NCI-H748 treated with DMSO at 0.1 percent for 48 hours (cell line): ENCODE data around the gene ZBTB11.
"Not testable (repeated sequence)": the region's sequence is repeated elsewhere in the genome, so short reads cannot be mapped to it uniquely, and the experiment has no call there.

Source experiments
- DNase-seq: peaks from one replicate; lab custom pipeline; 2025; lab: John Stamatoyannopoulos, UW

ZBTB11 gene

GRCh38 chr3:101691685-101692671, 15.0 kb upstream of the ZBTB11 start:
- not testable (repeated sequence) for DNase-seq

DNA sequence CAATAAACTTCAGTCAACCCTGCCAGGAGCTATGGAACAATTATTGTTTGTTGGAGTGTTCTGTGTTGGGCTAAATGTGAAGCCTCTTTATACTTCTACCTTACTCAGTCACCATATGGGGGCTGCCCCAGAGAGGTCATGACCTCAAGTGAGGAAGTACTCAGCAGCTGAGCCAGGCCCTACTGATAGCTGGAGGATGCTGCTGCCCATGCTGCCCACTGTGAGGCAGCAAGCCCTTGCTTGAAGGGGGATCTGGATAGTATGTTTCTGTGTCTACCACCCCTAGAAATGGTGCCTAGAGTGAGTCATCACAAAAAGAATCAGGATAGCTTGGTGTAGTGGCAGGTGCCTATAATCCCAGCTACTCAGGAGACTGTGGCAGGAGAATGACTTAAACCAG, 14.0 kb upstream of the ZBTB11 start:
- DNase-seq: no peak

- no peak for DNase-seq
Observed at GRCh38 chr3:101689286-101689685, 12.4 kb upstream of the ZBTB11 start.

DNA sequence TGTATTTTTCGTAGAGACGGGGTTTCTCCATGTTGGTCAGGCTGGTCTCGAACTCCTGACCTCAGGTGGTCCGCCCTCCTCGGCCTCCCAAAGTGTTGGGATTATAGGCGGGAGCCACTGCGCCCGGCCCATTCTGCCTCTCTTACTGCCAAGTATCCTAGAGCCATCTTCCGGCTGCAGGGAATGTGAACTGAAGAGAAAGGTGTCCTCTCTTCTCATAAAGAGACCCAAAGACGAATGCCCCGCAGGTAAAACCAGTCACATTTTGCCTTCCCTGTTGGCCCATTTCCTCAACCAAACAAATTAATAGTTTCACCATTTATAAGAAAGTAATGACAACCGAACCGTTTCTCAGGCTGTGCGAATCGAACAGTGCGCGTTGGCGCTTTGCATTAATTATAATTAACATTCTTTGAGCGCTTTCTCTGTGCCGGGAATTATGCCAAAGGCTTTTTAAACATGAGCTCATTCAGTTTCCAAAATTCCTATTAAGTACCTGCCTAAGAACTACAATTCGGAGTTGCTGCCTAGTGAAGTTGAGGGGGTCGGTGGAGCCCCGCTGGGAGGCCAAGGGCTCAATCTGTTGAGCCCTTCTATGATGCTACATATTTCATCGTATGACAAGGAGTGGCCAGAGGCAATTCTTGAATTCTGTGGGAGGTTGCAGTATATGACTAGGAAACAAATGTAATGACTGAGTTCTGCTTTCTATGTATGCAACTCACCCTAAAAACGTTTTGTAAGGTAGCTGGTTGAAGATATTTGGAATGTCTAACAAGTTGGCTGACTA, 10.4 kb upstream of the ZBTB11 start:
- no peak for DNase-seq

- DNase-seq: no peak
Observed at GRCh38 chr3:101685870-101686307, 9.0 kb upstream of the ZBTB11 start.

- no peak for DNase-seq
Observed at GRCh38 chr3:101685050-101685400, 8.1 kb upstream of the ZBTB11 start.

DNA sequence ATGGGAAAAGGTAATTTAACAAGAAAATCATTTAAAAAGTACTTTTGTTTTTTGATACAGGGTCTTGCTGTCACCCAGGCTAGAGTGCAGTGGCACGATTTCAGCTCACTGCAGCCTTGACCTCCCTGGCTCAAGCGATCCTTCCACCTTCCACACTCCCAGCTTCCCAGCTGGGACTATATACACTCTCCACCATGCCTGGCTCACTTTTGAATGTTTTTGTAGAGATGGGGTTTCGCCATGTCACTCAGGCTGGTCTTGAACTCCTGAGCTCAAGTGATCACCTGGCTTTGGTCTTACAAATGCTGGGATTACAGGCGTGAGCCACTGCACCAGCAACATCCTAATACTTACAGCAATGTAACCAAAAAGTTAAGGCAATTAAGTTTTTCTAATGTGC, 3.5 kb upstream of the ZBTB11 start:
- DNase-seq: no peak

GRCh38 chr3:101678837-101679236, 1.9 kb upstream of the ZBTB11 start:
- not testable (repeated sequence) for DNase-seq

- no peak for DNase-seq
Observed at GRCh38 chr3:101677436-101678286, 729 bp upstream of the ZBTB11 start.

DNA sequence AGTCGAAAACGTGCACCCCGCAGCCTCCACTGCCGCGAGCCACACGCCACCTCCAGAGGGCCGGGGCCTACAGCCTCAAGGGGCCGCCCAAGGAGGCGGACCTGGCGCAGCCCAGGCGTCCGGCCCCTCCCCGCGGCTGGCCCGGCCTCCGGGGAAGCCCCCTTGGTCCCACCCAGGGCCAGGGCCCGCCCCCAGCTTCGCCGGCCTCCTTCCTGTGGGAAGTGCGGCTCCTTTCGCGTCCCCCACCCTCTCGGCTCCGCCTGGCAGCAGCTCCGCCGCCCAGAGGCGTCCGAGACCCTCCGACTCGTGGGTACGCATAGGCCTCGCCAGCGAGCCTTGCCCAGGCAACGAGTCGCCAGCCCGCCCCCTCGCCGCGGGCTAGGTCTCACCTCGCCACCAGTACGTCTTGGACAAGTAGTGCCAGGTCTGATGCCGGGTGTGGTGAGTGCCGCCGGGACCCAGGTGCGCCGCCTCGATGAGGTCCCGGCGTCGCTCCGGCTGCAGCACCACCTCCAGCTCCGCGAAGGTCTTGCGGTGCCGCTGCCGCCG, 642 bp downstream of the ZBTB11 start:
- DNase-seq: no peak

GRCh38 chr3:101675709-101676215, 1.2 kb downstream of the ZBTB11 start:
- DNase-seq: no peak

GRCh38 chr3:101674518-101674917, 2.4 kb downstream of the ZBTB11 start:
- no peak for DNase-seq

DNA sequence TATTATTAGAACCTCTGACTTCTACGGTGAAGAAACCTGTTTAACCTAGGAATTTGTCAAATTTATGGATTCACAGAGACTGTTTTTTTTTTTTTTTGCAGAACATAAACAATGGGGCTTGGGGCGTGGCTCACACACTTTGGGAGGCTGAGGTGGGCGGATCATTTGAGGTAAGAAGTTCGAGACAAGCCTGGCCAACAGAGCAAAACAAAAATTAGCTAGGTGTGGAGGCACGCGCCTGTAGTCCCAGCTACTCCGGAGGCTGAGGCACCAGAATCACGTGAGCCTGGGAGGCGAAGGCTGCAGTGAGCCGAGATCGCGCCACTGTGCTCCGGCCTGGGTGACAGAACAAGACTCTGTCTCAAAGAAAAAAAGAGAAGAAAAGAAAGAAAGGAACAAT, 3.0 kb downstream of the ZBTB11 start:
- DNase-seq: no peak

GRCh38 chr3:101671014-101671413, 5.9 kb downstream of the ZBTB11 start:
- no peak for DNase-seq

DNA sequence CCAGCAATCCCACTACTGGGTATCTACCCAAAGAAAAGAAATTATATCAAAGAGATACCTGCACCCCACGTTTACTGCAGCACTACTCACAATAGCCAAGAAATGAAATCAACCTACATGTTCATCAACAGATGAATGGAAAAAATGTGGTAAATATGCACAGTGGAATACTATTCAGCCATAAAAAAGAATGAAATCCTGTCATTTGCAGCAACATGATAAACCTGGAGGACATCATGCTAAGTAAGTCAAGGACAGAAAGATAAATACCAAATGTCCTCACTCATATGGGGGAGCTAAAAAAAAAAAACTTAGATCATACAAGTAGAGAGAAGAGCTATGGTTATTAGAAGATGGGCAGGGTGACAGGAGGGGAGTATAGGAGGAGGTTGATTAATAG, 9.1 kb downstream of the ZBTB11 start:
- DNase-seq: no peak

DNA sequence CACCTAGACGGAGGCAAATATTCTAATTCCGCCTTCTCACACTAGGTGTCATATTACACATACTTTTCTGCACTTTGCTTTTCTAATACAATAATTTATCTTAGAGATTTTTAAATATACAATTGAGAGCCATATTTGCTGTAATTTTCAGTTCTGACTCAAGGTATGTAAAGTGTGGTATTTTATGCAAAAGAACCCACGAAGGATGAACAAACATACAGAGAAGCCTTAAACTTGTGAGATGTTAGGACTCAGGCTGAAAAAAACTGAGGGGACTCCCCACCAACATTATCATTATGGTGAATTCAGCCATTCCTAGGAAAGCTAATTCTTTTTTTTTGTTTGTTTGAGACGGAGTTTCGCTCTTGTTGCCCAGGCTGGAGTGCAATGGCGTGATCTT, 9.6 kb downstream of the ZBTB11 start:
- DNase-seq: no peak

DNA sequence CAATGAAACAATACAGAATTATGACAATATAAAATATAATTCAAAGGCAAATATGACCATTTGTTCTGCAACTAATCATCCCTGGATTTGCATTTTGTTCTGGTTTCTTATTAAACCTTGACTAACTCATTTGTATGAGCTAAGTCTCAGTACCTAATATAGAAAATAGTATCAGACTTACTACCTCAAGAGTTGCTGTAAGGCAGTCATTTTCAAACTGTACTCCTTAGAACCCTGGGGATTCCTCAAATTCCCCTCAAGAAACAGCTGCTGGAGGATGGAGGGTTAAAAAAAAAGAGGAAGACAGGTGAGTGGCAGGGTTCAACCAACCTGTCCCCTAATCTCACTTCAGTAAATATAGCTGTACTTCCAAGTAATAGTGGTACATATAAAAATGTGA, 11.1 kb downstream of the ZBTB11 start:
- no peak for DNase-seq

DNA sequence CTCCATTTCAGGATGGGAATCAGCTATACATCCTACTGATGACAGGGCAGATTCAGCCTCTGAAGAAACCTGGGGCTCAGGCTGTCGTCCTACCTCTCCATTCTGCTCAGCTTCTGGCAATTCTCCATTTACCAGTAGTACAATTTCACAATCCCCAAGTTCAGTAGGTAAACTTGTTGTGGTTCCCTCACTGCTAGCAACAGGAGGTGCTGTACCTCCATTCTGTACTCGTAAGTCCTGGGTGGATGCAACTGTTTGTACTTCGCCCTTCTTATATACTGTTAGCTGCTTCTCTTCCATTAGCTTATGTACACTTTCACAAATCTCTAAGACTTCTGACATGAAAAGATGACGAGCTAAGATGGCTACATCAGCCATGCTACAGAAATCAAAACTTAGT, 11.6 kb downstream of the ZBTB11 start:
- DNase-seq: no peak

GRCh38 chr3:101660714-101661113, 16.2 kb downstream of the ZBTB11 start:
- no peak for DNase-seq

DNA sequence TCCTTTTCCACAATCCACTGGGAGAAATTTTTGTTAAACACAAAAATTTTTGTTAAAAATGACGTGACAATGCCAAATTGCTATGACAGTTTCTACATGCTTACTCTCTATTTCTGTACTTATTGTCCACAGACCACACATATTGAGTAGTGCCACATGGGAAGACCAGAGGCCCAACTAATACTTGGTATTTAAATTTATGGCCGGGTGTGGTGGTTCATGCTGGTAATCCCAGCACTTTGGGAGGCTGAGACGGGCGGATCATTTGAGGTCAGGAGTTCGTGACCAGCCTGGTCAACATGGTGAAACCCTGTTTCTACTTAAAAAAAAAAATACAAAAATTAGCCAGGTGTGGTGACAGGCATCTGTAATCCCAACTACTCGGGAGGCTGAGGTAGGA, 20.3 kb downstream of the ZBTB11 start:
- DNase-seq: no peak

DNA sequence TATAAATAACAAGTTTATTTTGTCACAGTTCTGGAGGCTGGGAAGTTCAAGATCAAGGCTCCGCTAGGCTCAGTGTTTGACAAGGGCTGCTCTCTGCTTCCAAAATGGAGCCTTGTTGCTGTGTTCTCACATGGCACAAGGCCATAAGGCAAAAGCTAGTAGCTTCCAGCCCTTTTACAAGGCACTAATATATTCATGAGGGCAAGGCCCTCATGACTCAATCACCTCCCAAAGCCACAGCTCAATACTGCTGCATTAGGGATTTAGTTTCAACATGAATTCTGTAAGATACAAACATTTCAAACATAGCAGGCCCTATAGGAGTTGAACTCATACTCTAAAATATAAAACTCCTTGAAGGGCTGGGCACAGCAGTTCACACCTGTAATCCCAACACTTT, 30.2 kb downstream of the ZBTB11 start:
- no peak for DNase-seq
